ENCODE results near the gene CCDC177.

The CCDC177 gene

GRCh38 chr14:69539631-69540410 lies 34.9 kb downstream of the CCDC177 start:
- Histone ChIP-seq H3K79me1 (ENCODE audit: low read depth, low read length) (no peaks in the 10 kb centered on the region), H2BK15ac (ENCODE audit: low read length) (no peak overlapping the region), H3K4me1 (ENCODE audit: control insufficient read depth in 2 of 2, insufficient read depth in 1 of 2, low read depth in 1 of 2, low read length in 2 of 2) (peaks cover 7 to 20% of the 10 kb centered on the region in 2 donors), H2BK120ac (ENCODE audit: low read depth, low read length) (no peak overlapping the region), H4K8ac (ENCODE audit: low read depth, low read length) (no peak overlapping the region), H3K4ac (ENCODE audit: low read length) (no peak overlapping the region), H3K4me2 (ENCODE audit: insufficient read depth, low read length, poor library complexity, severe bottlenecking) (no peak overlapping the region), H3K36me3 (replicated peaks in 1 of 2; ENCODE audit: control insufficient read depth in 2 of 2, insufficient read depth in 2 of 2, low read length in 2 of 2) (no peaks in the 10 kb centered on the region), H4K91ac (ENCODE audit: low read depth, low read length, poor library complexity) (no peak overlapping the region), H2BK5ac (ENCODE audit: low read length) (no peak overlapping the region), H3K4me3 (ENCODE audit: low read length in 2 of 2) (no peak overlapping the region), H3K14ac (ENCODE audit: low read length) (no peak overlapping the region), H3K27ac (replicated peaks; ENCODE audit: low read length) (no peak overlapping the region), H2BK12ac (ENCODE audit: low read length) (no peak overlapping the region), H2AK5ac (ENCODE audit: low read depth, low read length) (no peak overlapping the region), H3K18ac (ENCODE audit: low read length) (no peak overlapping the region), H3K27me3 (ENCODE audit: control insufficient read depth in 3 of 3, insufficient read depth in 3 of 3, low read depth in 1 of 3, low read length in 3 of 3) (peaks cover 0 to 7% (median 0%) of the 10 kb centered on the region in 3 experiments), H3K9ac (ENCODE audit: low read depth, low read length, poor library complexity) (no peak overlapping the region), H3K9me3 (replicated peaks in 1 of 2; ENCODE audit: control insufficient read depth in 2 of 2, insufficient read depth in 1 of 2, low read depth in 1 of 2, low read length in 2 of 2) (no peaks in the 10 kb centered on the region), H3K23ac (ENCODE audit: low read depth, low read length, poor library complexity) (no peak overlapping the region), H2AFZ (ENCODE audit: low read length) (no peak overlapping the region)
- no CpG with 5 or more reads among the region's 6 CpGs for WGBS, 2 donors (ENCODE audit: extremely low coverage in 2 of 2, insufficient read length in 2 of 2, insufficient replicate concordance in 1 of 2)
- DNase-seq (ENCODE audit: low spot score): no peak

DNA sequence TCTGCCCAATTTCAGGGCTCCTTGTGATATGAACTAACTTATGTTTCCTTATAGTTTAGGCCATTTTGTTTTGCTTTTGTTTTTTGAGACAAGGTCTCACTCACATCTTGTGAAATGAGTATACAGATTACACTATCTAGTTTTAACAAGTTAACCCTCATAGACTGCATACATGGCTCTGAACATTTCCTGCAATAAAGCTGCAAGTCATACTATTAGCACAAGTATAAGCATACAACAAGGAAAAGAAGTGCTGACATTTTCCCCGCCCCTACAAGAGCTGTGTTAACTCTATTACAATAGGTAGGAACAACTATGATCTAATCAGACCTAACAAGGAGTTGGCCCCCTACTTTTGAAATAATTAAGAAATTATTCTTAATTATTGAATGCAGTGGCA lies 35.9 kb downstream of the CCDC177 start:
- no peaks in the 10 kb centered on the region for H3K9me3 ChIP-seq (replicated peaks in 1 of 2; ENCODE audit: control insufficient read depth in 2 of 2, insufficient read depth in 1 of 2, low read depth in 1 of 2, low read length in 2 of 2)
- no peak overlapping the region for H3K18ac ChIP-seq (ENCODE audit: low read length)
- peaks cover 3 to 12% of the 10 kb centered on the region in 2 donors for H3K4me1 ChIP-seq (ENCODE audit: control insufficient read depth in 2 of 2, insufficient read depth in 1 of 2, low read depth in 1 of 2, low read length in 2 of 2)
- H3K4me2 ChIP-seq (ENCODE audit: insufficient read depth, low read length, poor library complexity, severe bottlenecking): no peak overlapping the region
- H2AFZ ChIP-seq (ENCODE audit: low read length): no peak overlapping the region
- no peak overlapping the region for H2BK15ac ChIP-seq (ENCODE audit: low read length)
- H2AK5ac ChIP-seq (ENCODE audit: low read depth, low read length): no peak overlapping the region
- no peaks in the 10 kb centered on the region for H3K36me3 ChIP-seq (replicated peaks in 1 of 2; ENCODE audit: control insufficient read depth in 2 of 2, insufficient read depth in 2 of 2, low read length in 2 of 2)
- H2BK5ac ChIP-seq (ENCODE audit: low read length): no peak overlapping the region
- H3K27me3 ChIP-seq (ENCODE audit: control insufficient read depth in 3 of 3, insufficient read depth in 3 of 3, low read depth in 1 of 3, low read length in 3 of 3): peaks cover 0 to 9% (median 0%) of the 10 kb centered on the region in 3 experiments
- H3K4me3 ChIP-seq (ENCODE audit: low read length in 2 of 2): no peak overlapping the region
- no peak overlapping the region for H3K23ac ChIP-seq (ENCODE audit: low read depth, low read length, poor library complexity)
- no peak overlapping the region for H3K14ac ChIP-seq (ENCODE audit: low read length)
- H4K91ac ChIP-seq (ENCODE audit: low read depth, low read length, poor library complexity): no peak overlapping the region
- DNase-seq (ENCODE audit: low spot score): no peak
- no peak overlapping the region for H3K4ac ChIP-seq (ENCODE audit: low read length)
- no CpG with 5 or more reads among the region's 1 CpG for WGBS, 2 donors (ENCODE audit: extremely low coverage in 2 of 2, insufficient read length in 2 of 2, insufficient replicate concordance in 1 of 2)
- H4K8ac ChIP-seq (ENCODE audit: low read depth, low read length): no peak overlapping the region
- no peak overlapping the region for H2BK120ac ChIP-seq (ENCODE audit: low read depth, low read length)
- H2BK12ac ChIP-seq (ENCODE audit: low read length): no peak overlapping the region
- no peak overlapping the region for H3K27ac ChIP-seq (replicated peaks; ENCODE audit: low read length)
- no peak overlapping the region for H3K9ac ChIP-seq (ENCODE audit: low read depth, low read length, poor library complexity)
- H3K79me1 ChIP-seq (ENCODE audit: low read depth, low read length): no peaks in the 10 kb centered on the region

DNA sequence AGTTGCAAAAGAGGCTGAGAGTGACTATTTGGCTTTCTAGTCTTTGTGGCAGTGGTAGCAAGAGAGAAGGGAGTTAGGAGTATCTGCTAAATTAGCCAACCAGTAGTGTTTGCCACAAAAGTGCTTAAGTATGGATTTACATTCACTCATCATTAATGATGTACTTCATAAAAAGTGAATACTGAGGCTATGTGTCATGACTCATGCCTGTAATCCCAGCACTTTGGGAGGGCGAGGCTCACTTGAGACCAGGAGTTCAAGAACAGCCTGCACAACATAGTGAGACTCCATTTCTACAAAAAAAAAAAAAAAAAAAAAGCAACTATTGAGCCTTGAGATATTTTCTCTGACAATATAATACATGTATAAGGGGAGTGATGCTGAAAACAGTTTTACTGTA lies 36.8 kb downstream of the CCDC177 start:
- Histone ChIP-seq H3K23ac (ENCODE audit: low read depth, low read length, poor library complexity) (no peak overlapping the region), H3K14ac (ENCODE audit: low read length) (no peak overlapping the region), H4K91ac (ENCODE audit: low read depth, low read length, poor library complexity) (no peak overlapping the region), H2BK12ac (ENCODE audit: low read length) (no peak overlapping the region), H4K8ac (ENCODE audit: low read depth, low read length) (no peak overlapping the region), H2AFZ (ENCODE audit: low read length) (no peak overlapping the region), H3K4ac (ENCODE audit: low read length) (no peak overlapping the region), H3K9ac (ENCODE audit: low read depth, low read length, poor library complexity) (no peak overlapping the region), H3K18ac (ENCODE audit: low read length) (no peak overlapping the region), H3K36me3 (replicated peaks in 1 of 2; ENCODE audit: control insufficient read depth in 2 of 2, insufficient read depth in 2 of 2, low read length in 2 of 2) (no peaks in the 10 kb centered on the region), H2BK120ac (ENCODE audit: low read depth, low read length) (no peak overlapping the region), H3K4me2 (ENCODE audit: insufficient read depth, low read length, poor library complexity, severe bottlenecking) (no peak overlapping the region), H3K27ac (replicated peaks; ENCODE audit: low read length) (no peak overlapping the region), H3K27me3 (ENCODE audit: control insufficient read depth in 3 of 3, insufficient read depth in 3 of 3, low read depth in 1 of 3, low read length in 3 of 3) (peaks cover 0 to 14% (median 0%) of the 10 kb centered on the region in 3 experiments), H2BK15ac (ENCODE audit: low read length) (no peak overlapping the region), H2BK5ac (ENCODE audit: low read length) (no peak overlapping the region), H2AK5ac (ENCODE audit: low read depth, low read length) (no peak overlapping the region), H3K4me3 (ENCODE audit: low read length in 2 of 2) (no peak overlapping the region), H3K4me1 (ENCODE audit: control insufficient read depth in 2 of 2, insufficient read depth in 1 of 2, low read depth in 1 of 2, low read length in 2 of 2) (peaks cover 0 to 7% of the 10 kb centered on the region in 2 donors), H3K9me3 (replicated peaks in 1 of 2; ENCODE audit: control insufficient read depth in 2 of 2, insufficient read depth in 1 of 2, low read depth in 1 of 2, low read length in 2 of 2) (no peaks in the 10 kb centered on the region), H3K79me1 (ENCODE audit: low read depth, low read length) (no peaks in the 10 kb centered on the region)
- WGBS, 2 donors (ENCODE audit: extremely low coverage in 2 of 2, insufficient read length in 2 of 2, insufficient replicate concordance in 1 of 2): no CpG with 5 or more reads among the region's 1 CpG
- DNase-seq (ENCODE audit: low spot score): no peak

- H3K79me1 ChIP-seq (ENCODE audit: low read depth, low read length): no peaks in the 10 kb centered on the region
- H2BK15ac ChIP-seq (ENCODE audit: low read length): no peak overlapping the region
Observed at GRCh38 chr14:69536971-69537370, 37.7 kb downstream of the CCDC177 start.

More at GRCh38 chr14:69536971-69537370, 37.7 kb downstream of the CCDC177 start:
- Histone ChIP-seq H4K8ac (ENCODE audit: low read depth, low read length) (no peak overlapping the region), H2BK120ac (ENCODE audit: low read depth, low read length) (no peak overlapping the region), H3K9ac (ENCODE audit: low read depth, low read length, poor library complexity) (no peak overlapping the region), H3K18ac (ENCODE audit: low read length) (no peak overlapping the region), H2BK12ac (ENCODE audit: low read length) (no peak overlapping the region), H3K14ac (ENCODE audit: low read length) (no peak overlapping the region), H2AK5ac (ENCODE audit: low read depth, low read length) (no peak overlapping the region), H3K36me3 (replicated peaks in 1 of 2; ENCODE audit: control insufficient read depth in 2 of 2, insufficient read depth in 2 of 2, low read length in 2 of 2) (no peaks in the 10 kb centered on the region), H2BK5ac (ENCODE audit: low read length) (no peak overlapping the region), H3K27ac (replicated peaks; ENCODE audit: low read length) (no peak overlapping the region), H3K4me2 (ENCODE audit: insufficient read depth, low read length, poor library complexity, severe bottlenecking) (no peak overlapping the region), H3K4me3 (ENCODE audit: low read length in 2 of 2) (no peak overlapping the region), H3K9me3 (replicated peaks in 1 of 2; ENCODE audit: control insufficient read depth in 2 of 2, insufficient read depth in 1 of 2, low read depth in 1 of 2, low read length in 2 of 2) (no peaks in the 10 kb centered on the region), H3K27me3 (ENCODE audit: control insufficient read depth in 3 of 3, insufficient read depth in 3 of 3, low read depth in 1 of 3, low read length in 3 of 3) (peaks cover 0 to 23% (median 0%) of the 10 kb centered on the region in 3 experiments), H4K91ac (ENCODE audit: low read depth, low read length, poor library complexity) (no peak overlapping the region), H3K23ac (ENCODE audit: low read depth, low read length, poor library complexity) (no peak overlapping the region), H2AFZ (ENCODE audit: low read length) (no peak overlapping the region), H3K4me1 (ENCODE audit: control insufficient read depth in 2 of 2, insufficient read depth in 1 of 2, low read depth in 1 of 2, low read length in 2 of 2) (peaks cover 0 to 2% of the 10 kb centered on the region in 2 donors), H3K4ac (ENCODE audit: low read length) (no peak overlapping the region)
- no peak for DNase-seq (ENCODE audit: low spot score)

All from neuronal stem cell (in vitro differentiated cells).